Measurements from ENCODE around the gene KIF26A. TPM values are rescaled to one million over a fixed set of nuclear protein-coding genes. Genes with fewer than 3 reads are reported as not detected.

KIF26A gene
- polyA plus RNA-seq, 3 donors, result 5.0 to 7.7 (median 6.4) TPM

- H3K27ac ChIP-seq (ENCODE audit: low read depth, low read length), result no peak overlapping the region
- WGBS, 3 donors, result 57 to 66% (median 63%) methylated on average over 18 of the region's 18 CpGs
Observed at GRCh38 chr14:104110491-104111209, 27.7 kb upstream of the KIF26A start.

GRCh38 chr14:104111301-104112112 lies 26.9 kb upstream of the KIF26A start:
- 61 to 74% (median 66%) methylated on average over 20 to 21 of the region's 21 CpGs for WGBS, 3 donors

GRCh38 chr14:104112113-104112505 lies 26.3 kb upstream of the KIF26A start:
- WGBS, 3 donors, result 76 to 86% (median 82%) methylated on average over 6 of the region's 6 CpGs
- H3K27ac ChIP-seq (ENCODE audit: low read depth, low read length), result no peak overlapping the region

More at GRCh38 chr14:104111301-104112112, 26.9 kb upstream of the KIF26A start:
- no peak overlapping the region for H3K27ac ChIP-seq (ENCODE audit: low read depth, low read length)

- WGBS, 3 donors, result 54 to 69% (median 66%) methylated on average over 17 of the region's 17 CpGs
- no peak overlapping the region for H3K27ac ChIP-seq (ENCODE audit: low read depth, low read length)
Observed at GRCh38 chr14:104112609-104113571, 25.5 kb upstream of the KIF26A start.

- H3K27ac ChIP-seq (ENCODE audit: low read depth, low read length), result no peak overlapping the region
- 71 to 72% (median 71%) methylated on average over 22 to 23 of the region's 23 CpGs for WGBS, 3 donors
Observed at GRCh38 chr14:104113631-104114420, 24.6 kb upstream of the KIF26A start.

- H3K27ac ChIP-seq (ENCODE audit: low read depth, low read length), result no peak overlapping the region
- WGBS, 3 donors, result 76 to 80% (median 77%) methylated on average over 24 to 26 of the region's 26 CpGs
Observed at GRCh38 chr14:104114421-104115130, 23.8 kb upstream of the KIF26A start.

GRCh38 chr14:104115131-104115600 lies 23.2 kb upstream of the KIF26A start:
- no peak overlapping the region for H3K27ac ChIP-seq (ENCODE audit: low read depth, low read length)
- 74 to 82% (median 75%) methylated on average over 11 of the region's 11 CpGs for WGBS, 3 donors

- WGBS, 3 donors, result 79 to 92% (median 89%) methylated on average over 9 of the region's 9 CpGs
- H3K27ac ChIP-seq (ENCODE audit: low read depth, low read length), result no peak overlapping the region
Observed at GRCh38 chr14:104115691-104116287, 22.6 kb upstream of the KIF26A start.

GRCh38 chr14:104116288-104116755 lies 22.1 kb upstream of the KIF26A start:
- no peak overlapping the region for H3K27ac ChIP-seq (ENCODE audit: low read depth, low read length)
- 10 to 13% (median 13%) methylated on average over 11 to 19 of the region's 19 CpGs for WGBS, 3 donors

- H3K27ac ChIP-seq (ENCODE audit: low read depth, low read length), result no peak overlapping the region
- 0 to 1% (median 1%) methylated on average over 75 to 83 of the region's 83 CpGs for WGBS, 3 donors
Observed at GRCh38 chr14:104116756-104117340, 21.5 kb upstream of the KIF26A start.

- H3K27ac ChIP-seq (ENCODE audit: low read depth, low read length), result no peak overlapping the region
- 4 to 8% (median 5%) methylated on average over 70 to 71 of the region's 71 CpGs for WGBS, 3 donors
Observed at GRCh38 chr14:104117341-104118005, 20.9 kb upstream of the KIF26A start.

- H3K27ac ChIP-seq (ENCODE audit: low read depth, low read length), result no peak overlapping the region
- 53 to 65% (median 60%) methylated on average over 30 of the region's 30 CpGs for WGBS, 3 donors
Observed at GRCh38 chr14:104118006-104118844, 20.2 kb upstream of the KIF26A start.

- WGBS, 3 donors, result 68 to 77% (median 70%) methylated on average over 3 of the region's 3 CpGs
- no peak overlapping the region for H3K27ac ChIP-seq (ENCODE audit: low read depth, low read length)
Observed at GRCh38 chr14:104119119-104119487, 19.3 kb upstream of the KIF26A start.

- WGBS, 3 donors, result 60 to 77% (median 69%) methylated on average over 18 of the region's 18 CpGs
- H3K27ac ChIP-seq (ENCODE audit: low read depth, low read length), result no peak overlapping the region
Observed at GRCh38 chr14:104119488-104120251, 18.7 kb upstream of the KIF26A start.
